ENCODE measurements around the gene VIPAS39.

GRCh38 chr14:77473921-77474320 lies 16.5 kb upstream of the VIPAS39 start:
- TF ChIP-seq CTCF (CRISPR knock-in tag; IDR thresholded peaks at IDR 0.05): no peak
- no peak for TF ChIP-seq ZNF749 (CRISPR knock-in tag; IDR thresholded peaks at IDR 0.05; ENCODE audit: borderline replicate concordance)
- no peak for TF ChIP-seq FOXK2 (IDR thresholded peaks at IDR 0.05)
- no peak for TF ChIP-seq ZNF510 (CRISPR knock-in tag; IDR thresholded peaks at IDR 0.05; ENCODE audit: low read depth)
- TF ChIP-seq POLR2A (IDR thresholded peaks at IDR 0.05; ENCODE audit: insufficient read depth in 1 of 2, low read depth in 2 of 2, low read length in 2 of 2): no peak
